EH (cell line): ENCODE data around the gene HOXC9.

ENCODE experiments used
- DNase-seq: peaks from one replicate; pipeline ENCODE4 v3.0.0-alpha.2; 2015; ENCODE audit warnings: low read depth

The HOXC9 gene

DNA sequence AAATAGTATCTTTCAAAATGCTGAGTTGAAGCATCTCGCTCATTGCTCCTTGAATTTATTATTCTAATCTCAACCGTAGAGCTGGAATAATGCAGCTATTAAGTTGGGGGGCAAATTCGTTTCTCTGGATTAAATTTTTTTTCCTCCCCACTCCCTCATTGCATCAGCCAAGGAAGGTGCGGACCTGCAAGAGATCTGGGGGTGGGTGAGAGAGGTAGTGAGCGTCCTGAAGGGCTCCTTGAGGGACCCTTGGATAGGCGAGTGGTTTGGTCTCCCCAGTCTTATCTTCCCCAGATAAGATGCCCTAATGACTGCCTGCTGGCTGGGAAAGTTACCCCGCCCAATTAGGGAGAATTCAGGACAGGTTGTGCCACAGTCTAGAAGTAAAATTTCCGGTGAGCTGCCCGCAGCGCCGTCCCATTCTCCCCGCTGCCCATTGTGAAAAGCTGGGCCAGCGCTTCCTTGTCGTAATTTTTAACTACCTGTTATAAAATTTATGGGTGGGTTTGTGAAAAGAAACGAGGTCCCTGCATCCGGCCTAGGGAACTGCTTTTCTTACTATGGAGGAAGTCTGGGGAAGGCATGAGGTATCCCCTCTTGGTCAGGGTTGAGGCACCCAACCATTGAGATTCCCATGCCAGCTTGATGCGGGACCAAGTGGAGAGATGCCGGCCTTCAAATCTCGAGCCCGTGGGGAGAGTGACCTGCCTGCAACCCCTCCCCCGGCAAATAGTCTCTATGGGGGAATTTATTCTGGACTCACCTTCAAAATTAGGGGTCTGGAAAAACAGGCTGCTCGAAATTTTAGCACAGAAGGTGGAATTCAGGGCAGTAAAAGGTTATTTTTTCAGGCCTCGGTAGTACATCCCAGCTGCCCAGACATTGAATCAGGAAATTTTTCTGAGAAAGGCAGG, 15.3 kb downstream of the HOXC9 start:
- no peak for DNase-seq

DNA sequence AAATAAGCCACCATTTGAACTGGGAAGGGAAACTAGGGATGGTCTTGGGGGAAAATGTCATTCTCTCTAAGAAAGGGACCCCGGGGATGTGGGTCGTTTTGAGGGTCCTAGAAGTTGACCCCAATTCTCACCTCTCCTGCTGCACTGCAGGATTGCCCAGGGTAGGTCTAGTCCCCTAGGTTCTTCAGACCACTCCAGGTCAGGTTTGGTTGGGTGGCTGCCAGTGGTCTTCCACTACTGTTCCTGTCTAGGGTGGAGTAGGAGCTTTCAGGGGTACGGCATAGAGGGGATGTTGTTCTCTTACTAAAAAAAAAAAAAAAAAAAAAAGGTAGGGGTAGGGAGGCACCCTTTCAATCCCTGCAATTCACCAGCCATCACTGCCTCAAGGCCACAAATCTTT, 16.1 kb downstream of the HOXC9 start:
- no peak for DNase-seq

DNA sequence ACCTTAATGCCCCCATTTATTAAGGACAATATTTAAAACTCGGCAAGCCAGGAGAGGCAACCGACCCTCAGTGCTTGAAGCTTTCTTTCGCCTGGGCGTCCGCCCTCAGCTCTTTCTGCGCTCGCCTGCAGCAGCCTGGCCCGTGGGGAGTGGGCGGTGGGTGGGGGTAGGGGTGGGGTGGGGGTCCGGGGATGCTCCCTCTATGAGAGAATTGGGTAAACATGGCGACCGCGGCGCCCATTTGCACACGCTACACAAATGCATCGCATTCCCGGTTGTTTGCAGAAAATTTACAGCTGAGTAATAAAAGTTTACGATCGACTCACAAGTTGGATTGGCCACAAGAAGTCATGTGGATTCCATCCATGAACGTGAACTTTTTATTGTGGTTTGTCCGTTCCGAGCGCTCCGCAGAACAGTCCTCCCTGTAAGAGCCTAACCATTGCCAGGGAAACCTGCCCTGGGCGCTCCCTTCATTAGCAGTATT, 16.6 kb downstream of the HOXC9 start:
- DNase-seq: peak; percentile 90

- peak; percentile 43 for DNase-seq
Measured at GRCh38 chr12:54017027-54017788, 17.2 kb downstream of the HOXC9 start.

DNA sequence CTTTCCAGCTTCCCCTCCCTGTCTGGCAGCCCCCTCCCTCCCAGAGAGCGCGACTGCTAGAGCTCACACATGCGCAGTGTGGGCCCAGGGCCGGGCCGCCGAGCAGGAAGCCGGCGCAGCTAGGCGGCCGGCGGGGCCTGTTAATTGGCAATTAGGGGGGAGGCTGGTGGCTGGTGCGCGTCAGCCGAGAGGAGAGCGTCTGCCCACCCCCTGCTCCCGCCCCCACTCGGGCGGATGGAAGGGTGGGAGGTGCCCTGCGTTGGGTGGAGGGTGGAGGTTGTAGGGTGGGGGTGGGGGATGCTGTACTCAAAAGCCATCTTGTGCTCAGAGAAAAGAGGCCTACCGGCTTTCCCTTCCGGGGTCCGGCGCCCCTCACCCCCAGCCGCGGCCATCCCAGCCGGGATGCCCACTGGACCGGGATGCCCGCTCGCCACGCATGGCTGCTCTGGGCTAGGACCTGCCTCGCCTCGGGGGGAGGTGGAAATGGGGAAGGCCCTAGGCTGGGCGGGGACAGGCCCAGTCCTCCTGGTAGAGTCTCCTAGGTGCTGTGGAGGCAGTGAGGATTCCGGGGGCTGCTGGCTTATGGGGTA, 18.0 kb downstream of the HOXC9 start:
- peak; percentile 93 for DNase-seq

DNA sequence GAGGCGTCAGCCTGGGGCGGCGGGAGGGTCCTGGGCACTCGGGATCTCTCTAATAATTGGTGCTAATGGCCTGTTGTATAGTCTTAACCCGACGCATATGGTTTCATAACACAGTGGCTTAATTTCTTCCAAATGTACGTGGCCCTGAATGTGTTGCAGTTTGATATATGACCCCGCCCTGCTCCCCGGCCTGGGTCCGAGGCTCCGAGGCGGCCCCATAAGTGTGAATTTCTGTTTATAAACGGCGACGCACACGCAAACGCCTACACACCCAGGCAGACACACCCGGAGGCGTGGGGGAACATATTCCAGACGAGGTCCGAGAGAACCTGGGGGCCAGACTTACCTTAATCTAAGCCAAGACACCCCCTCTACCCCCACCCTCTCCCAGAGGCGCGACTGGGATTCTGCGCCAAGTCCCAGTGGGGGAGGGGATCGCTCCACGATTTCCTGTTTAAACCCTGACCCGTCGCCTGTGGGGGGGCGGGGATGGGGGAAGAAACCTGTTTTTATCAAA, 18.6 kb downstream of the HOXC9 start:
- DNase-seq: no peak

DNA sequence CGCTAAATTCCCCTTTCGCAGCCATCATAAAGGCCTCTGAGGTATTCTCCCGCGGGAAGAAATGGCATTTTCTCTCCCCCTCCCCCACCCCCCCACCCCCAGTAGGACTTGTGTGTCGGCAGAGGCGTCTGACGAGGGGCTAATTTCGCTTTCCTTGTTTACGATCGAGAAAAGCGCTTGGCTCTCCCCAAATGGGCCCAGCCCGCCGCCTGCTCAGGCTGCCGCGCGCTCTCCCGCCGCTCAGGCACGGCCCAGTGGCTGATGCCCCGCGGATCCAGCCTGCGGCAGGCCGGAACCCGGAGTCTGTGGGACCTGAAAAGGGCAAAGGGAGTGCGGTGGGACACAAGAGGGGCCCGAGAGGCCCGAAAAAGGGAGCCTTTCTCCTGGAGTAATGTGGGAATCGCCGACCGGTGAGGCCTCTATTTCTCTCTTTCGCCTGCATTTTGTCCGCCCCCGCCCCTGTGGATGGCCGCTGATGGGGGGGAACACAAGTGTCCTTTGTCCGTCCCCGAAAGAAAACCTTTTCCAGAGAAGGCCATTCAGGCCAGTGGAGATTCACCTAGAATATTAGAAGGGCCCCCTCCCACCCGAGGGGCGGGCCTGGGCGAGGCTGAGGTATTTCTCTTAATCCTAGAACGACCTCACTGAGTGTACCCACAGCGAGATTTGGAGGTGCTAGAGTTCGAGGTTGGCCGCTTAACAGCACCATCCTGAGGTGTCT, 19.3 kb downstream of the HOXC9 start:
- DNase-seq: no peak

DNA sequence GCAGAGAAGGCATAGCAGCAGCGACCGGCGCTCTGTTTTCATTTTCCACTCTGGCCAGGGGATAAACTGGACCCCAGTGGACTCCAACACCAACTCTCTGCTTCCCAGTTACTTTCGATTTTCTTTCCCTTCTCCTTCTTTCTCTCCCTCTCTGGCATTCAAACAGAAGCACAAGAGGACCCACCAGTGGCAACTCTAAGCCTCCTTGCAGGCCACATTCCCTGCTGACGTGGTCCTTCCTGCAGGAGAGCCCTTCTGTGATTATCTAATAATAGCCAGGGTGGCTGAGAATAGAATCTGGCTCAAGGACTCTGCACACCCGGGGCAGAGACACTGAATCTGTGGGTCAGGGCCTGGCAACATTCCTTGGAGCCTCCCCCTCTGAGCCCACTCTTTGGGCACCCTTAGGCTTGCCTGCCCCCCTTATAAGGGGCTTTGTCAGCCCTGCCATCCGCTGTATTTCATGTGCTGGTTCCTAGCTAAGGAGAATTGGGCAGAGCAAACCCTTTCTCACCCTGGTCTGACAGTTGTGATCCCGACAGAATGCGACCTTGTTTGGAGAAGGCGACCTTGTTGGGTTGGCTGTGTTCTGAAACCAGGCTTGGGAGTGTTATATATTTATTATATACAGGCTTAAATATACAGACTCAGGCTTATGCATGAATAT, 20.1 kb downstream of the HOXC9 start:
- peak; percentile 71 for DNase-seq

- no peak for DNase-seq
Measured at GRCh38 chr12:54020591-54021405, 20.8 kb downstream of the HOXC9 start.

GRCh38 chr12:54021432-54022013, 21.6 kb downstream of the HOXC9 start:
- no peak for DNase-seq

- no peak for DNase-seq
Measured at GRCh38 chr12:54022960-54023884, 23.3 kb downstream of the HOXC9 start.

DNA sequence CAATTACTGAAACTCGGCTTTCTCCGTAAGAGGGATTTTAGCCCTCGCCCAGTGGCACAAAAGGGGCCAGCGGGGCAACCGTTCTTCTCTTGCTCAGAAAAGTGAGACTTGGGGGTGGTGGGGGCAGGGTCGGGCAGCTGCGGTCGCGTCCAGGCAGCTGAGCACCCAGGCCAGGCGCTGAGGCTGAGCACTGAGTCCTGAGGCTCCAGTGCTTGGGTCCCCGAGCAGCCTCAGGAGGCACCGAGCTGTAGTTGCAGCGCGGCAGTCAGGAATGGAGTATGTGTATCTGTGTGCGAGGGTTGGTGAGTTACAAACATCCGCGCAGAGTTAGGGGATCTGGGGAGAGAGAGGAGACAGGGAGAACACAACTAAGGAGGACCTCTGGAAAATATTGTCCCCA, 24.2 kb downstream of the HOXC9 start:
- DNase-seq: no peak

DNA sequence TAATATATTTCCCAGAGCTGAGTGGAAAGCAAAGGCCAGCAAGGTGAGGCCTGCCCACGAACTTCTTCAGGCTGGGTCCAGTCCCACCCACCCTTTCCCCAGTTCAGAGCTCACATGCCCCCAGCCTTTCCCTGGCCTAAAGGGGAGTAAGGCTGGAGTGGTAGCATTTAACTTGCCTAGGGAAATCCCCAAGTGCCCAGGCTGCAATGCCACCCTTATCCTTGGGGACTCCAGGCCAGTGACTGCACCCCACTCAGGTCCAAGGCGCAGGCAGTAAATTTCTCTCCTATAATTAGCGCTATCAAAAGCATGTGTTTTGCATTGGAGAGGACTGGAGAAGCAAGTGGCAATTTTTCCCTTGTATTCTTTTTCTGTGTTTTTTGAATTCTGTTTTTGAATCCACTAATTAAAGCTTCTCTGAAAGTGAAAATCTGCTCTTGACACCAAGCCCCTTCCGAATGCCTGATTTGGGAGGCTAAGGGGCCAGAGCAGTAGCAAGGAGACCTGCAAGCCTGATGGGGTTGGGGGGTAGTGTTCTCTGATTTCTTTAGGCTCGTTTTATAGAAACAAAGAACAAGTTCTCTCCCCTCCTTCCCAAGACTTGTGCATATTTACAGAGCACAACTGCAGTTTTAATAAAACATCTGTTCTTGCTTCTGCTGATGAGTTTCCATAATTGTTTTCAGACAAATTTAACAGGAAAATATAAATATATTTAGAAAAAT, 24.8 kb downstream of the HOXC9 start:
- no peak for DNase-seq

GRCh38 chr12:54025499-54026405, 25.8 kb downstream of the HOXC9 start:
- no peak for DNase-seq

- DNase-seq: no peak
Measured at GRCh38 chr12:54026640-54027441, 26.9 kb downstream of the HOXC9 start.

- no peak for DNase-seq
Measured at GRCh38 chr12:54027442-54027786, 27.5 kb downstream of the HOXC9 start.
